ENCODE data around the gene GOLGA6L10. TPM values are rescaled to one million over a fixed set of nuclear protein-coding genes. Genes with fewer than 3 reads are reported as not detected.

GOLGA6L10 gene
- total and polyA plus RNA-seq, 4 donors: 0.15 to 0.67 (median 0.37) TPM

GRCh38 chr15:82309802-82310201 lies 39.5 kb downstream of the GOLGA6L10 start:
- Histone ChIP-seq H3K27me3 (ENCODE audit: control insufficient read depth in 4 of 4, insufficient read depth in 4 of 4, low read length in 3 of 4) (no peaks in the 10 kb centered on the region), H3K9ac (ENCODE audit: low read depth in 1 of 2, low read length in 2 of 2) (no peak overlapping the region), H3K36me3 (ENCODE audit: control insufficient read depth in 4 of 4, insufficient read depth in 3 of 4, low read depth in 1 of 4, low read length in 3 of 4) (no peaks in the 10 kb centered on the region), H3K4me1 (ENCODE audit: control insufficient read depth in 4 of 4, insufficient read depth in 4 of 4, low read length in 3 of 4) (no peaks in the 10 kb centered on the region), H3K9me3 (ENCODE audit: control insufficient read depth in 4 of 4, low read length in 3 of 4) (no peaks in the 10 kb centered on the region), H3K4me3 (ENCODE audit: low read depth in 1 of 3, low read length in 3 of 3) (no peak overlapping the region), H3K27ac (ENCODE audit: low read depth in 1 of 2, low read length in 2 of 2) (no peak overlapping the region)
- 40% methylated on average over 2 of the region's 2 CpGs for WGBS
- TF ChIP-seq REST (IDR thresholded peaks at IDR 0.05) (no peak), YY1 (IDR thresholded peaks at IDR 0.05) (no peak), TAF1 (conservative IDR thresholded peaks at IDR 0.05) (no peak), FOXA1 (IDR thresholded peaks at IDR 0.05) (no peak), GABPA (IDR thresholded peaks at IDR 0.05 in 1 of 2, conservative IDR thresholded peaks at IDR 0.05 in 1 of 2) (no peak), HNF4G (IDR thresholded peaks at IDR 0.05) (no peak), CTCF (IDR thresholded peaks at IDR 0.05; ENCODE audit: low read depth, low read length, missing input control) (no peak), ZBTB33 (IDR thresholded peaks at IDR 0.05) (no peak), SP1 (IDR thresholded peaks at IDR 0.05) (no peak)
- no peak for DNase-seq (ENCODE audit: low spot score)

GRCh38 chr15:82307714-82308081 lies 41.6 kb downstream of the GOLGA6L10 start:
- 95% methylated on average over 8 of the region's 8 CpGs for WGBS
- no peaks in the 10 kb centered on the region for H3K27me3 ChIP-seq (ENCODE audit: control insufficient read depth in 4 of 4, insufficient read depth in 4 of 4, low read length in 3 of 4)
- H3K9ac ChIP-seq (ENCODE audit: low read depth in 1 of 2, low read length in 2 of 2): no peak overlapping the region
- no peak overlapping the region for H3K4me3 ChIP-seq (ENCODE audit: low read depth in 1 of 3, low read length in 3 of 3)
- no peak overlapping the region for H3K27ac ChIP-seq (ENCODE audit: low read depth in 1 of 2, low read length in 2 of 2)
- H3K9me3 ChIP-seq (ENCODE audit: control insufficient read depth in 4 of 4, low read length in 3 of 4): no peaks in the 10 kb centered on the region
- H3K4me1 ChIP-seq (ENCODE audit: control insufficient read depth in 4 of 4, insufficient read depth in 4 of 4, low read length in 3 of 4): no peaks in the 10 kb centered on the region
- no peak for DNase-seq (ENCODE audit: low spot score)
- no peaks in the 10 kb centered on the region for H3K36me3 ChIP-seq (ENCODE audit: control insufficient read depth in 4 of 4, insufficient read depth in 3 of 4, low read depth in 1 of 4, low read length in 3 of 4)
- TF ChIP-seq HNF4G (IDR thresholded peaks at IDR 0.05) (no peak), RXRA (IDR thresholded peaks at IDR 0.05) (no peak), REST (IDR thresholded peaks at IDR 0.05) (no peak), GABPA (IDR thresholded peaks at IDR 0.05 in 1 of 2, conservative IDR thresholded peaks at IDR 0.05 in 1 of 2) (no peak), ZBTB33 (IDR thresholded peaks at IDR 0.05) (no peak), FOXA2 (IDR thresholded peaks at IDR 0.05) (no peak), MAX (IDR thresholded peaks at IDR 0.05) (no peak), NR2F2 (IDR thresholded peaks at IDR 0.05) (no peak), CTCF (IDR thresholded peaks at IDR 0.05; ENCODE audit: low read depth, low read length, missing input control) (no peak), YY1 (IDR thresholded peaks at IDR 0.05) (no peak), ATF3 (IDR thresholded peaks at IDR 0.05) (no peak), HNF4A (conservative IDR thresholded peaks at IDR 0.05) (no peak), RAD21 (IDR thresholded peaks at IDR 0.05) (no peak)
